IMR-90 (cell line): Measurements from ENCODE around the gene RALGAPB. TPM values are rescaled to one million over a fixed set of nuclear protein-coding genes. Genes with fewer than 3 reads are reported as not detected.

Experiments used
- ATAC-seq: fragments of 200-7000 bp; cut with Tn5 transposase; 2 replicates; pipeline ENCODE4 v1.9.1; 2020; ENCODE audit warnings: low read depth, mild to moderate bottlenecking, moderate library complexity
- BruUV-seq: library from RNA; stranded (reverse); fragments of 400-500 nt; replicated peaks from 2 replicates; lab custom pipeline; 2021; lab: Mats Ljungman, UMichigan
- CTCF ChIA-PET: fragments of 300-600 bp; formaldehyde crosslinking; extraction: SDS; loops from one replicate; lab custom pipeline; 2021; ENCODE audit warnings: antibody characterized with exemption; lab: Yijun Ruan, JAX
- POLR2A ChIA-PET: fragments of 300-600 bp; sonication (Branson Sonifier 250); formaldehyde crosslinking; loops from one replicate; lab custom pipeline; 2022; ENCODE audit warnings: antibody characterized with exemption; ENCODE audit not compliant: unreplicated experiment; lab: Charles Lee
- DNase-seq: peaks from one replicate; pipeline ENCODE4 v3.0.0; 2013
- H2AFZ ChIP-seq: replicated peaks from 2 replicates; pipeline ENCODE3; 2013; ENCODE audit warnings: low read length, mild to moderate bottlenecking; ENCODE audit not compliant: poor library complexity
- H2AK5ac ChIP-seq: 2 replicates; pipeline ENCODE4 v1.6.1; 2013; ENCODE audit warnings: low read depth, low read length, inconsistent platforms
- H2AK9ac ChIP-seq: replicated peaks from 2 replicates; pipeline ENCODE3; 2013; ENCODE audit warnings: mild to moderate bottlenecking, low read depth, low read length, moderate library complexity; ENCODE audit not compliant: poor library complexity
- H2BK120ac ChIP-seq: 2 replicates; pipeline ENCODE4 v1.6.1; 2013; ENCODE audit warnings: low read depth, low read length, inconsistent platforms
- H2BK15ac ChIP-seq: 3 replicates; pipeline ENCODE4 v1.6.1; 2013; ENCODE audit warnings: low read depth, low read length, inconsistent platforms
- H2BK20ac ChIP-seq: 2 replicates; pipeline ENCODE4 v1.6.1; 2013; ENCODE audit warnings: low read depth, mild to moderate bottlenecking, inconsistent platforms, low read length, moderate library complexity
- H2BK5ac ChIP-seq: 2 replicates; pipeline ENCODE4 v1.6.1; 2013; ENCODE audit warnings: mild to moderate bottlenecking, low read depth, low read length, inconsistent platforms; ENCODE audit not compliant: poor library complexity, severe bottlenecking
- H3K14ac ChIP-seq: replicated peaks from 2 replicates; pipeline ENCODE4 v1.6.1; 2013; ENCODE audit warnings: low read depth, low read length, inconsistent platforms
- H3K18ac ChIP-seq: 2 replicates; pipeline ENCODE4 v1.6.1; 2013; ENCODE audit warnings: low read depth, low read length, control low read depth
- H3K23ac ChIP-seq: 2 replicates; pipeline ENCODE4 v1.6.1; 2013; ENCODE audit warnings: low read depth, low read length, inconsistent platforms
- H3K27ac ChIP-seq: 2 replicates; pipeline ENCODE4 v1.5.1; 2013; ENCODE audit warnings: mild to moderate bottlenecking, control low read depth, low read length; ENCODE audit not compliant: insufficient read depth
- H3K27me3 ChIP-seq: 2 replicates; pipeline ENCODE4 v1.6.1; 2013; ENCODE audit warnings: low read length; ENCODE audit not compliant: control insufficient read depth, insufficient read depth
- H3K36me3 ChIP-seq: 2 replicates; pipeline ENCODE4 v1.6.1; 2013; ENCODE audit warnings: low read length, mixed read lengths; ENCODE audit not compliant: control insufficient read depth, insufficient read depth
- H3K4ac ChIP-seq: 2 replicates; pipeline ENCODE4 v1.6.1; 2013; ENCODE audit warnings: low read depth, low read length, inconsistent platforms
- H3K4me1 ChIP-seq: 2 replicates; pipeline ENCODE4 v1.6.1; 2013; ENCODE audit warnings: low read length, mixed read lengths; ENCODE audit not compliant: control insufficient read depth, insufficient read depth
- H3K4me2 ChIP-seq: 2 replicates; pipeline ENCODE4 v1.6.1; 2013; ENCODE audit warnings: low read depth, mild to moderate bottlenecking, control low read depth, low read length, moderate library complexity
- H3K4me3 ChIP-seq: 2 replicates; pipeline ENCODE4 v1.5.1; 2013; ENCODE audit warnings: low read depth, mild to moderate bottlenecking, control low read depth, low read length, moderate library complexity; ENCODE audit not compliant: insufficient read depth
- H3K56ac ChIP-seq: 2 replicates; pipeline ENCODE4 v1.6.1; 2013; ENCODE audit warnings: low read length, inconsistent platforms; ENCODE audit not compliant: insufficient read depth; ENCODE audit errors: extremely low read depth
- H3K79me1 ChIP-seq, 2 experiments: 2 replicates each; pipeline ENCODE4 v1.6.1; 2013; ENCODE audit warnings: low read length in 2 of 2, inconsistent platforms in 1 of 2, low read depth in 1 of 2
- H3K9ac ChIP-seq: 2 replicates; pipeline ENCODE4 v1.6.1; 2013; ENCODE audit warnings: low read depth, low read length, control low read depth
- H3K9me1 ChIP-seq: 2 replicates; pipeline ENCODE4 v1.6.1; 2013; ENCODE audit warnings: low read length, inconsistent platforms; ENCODE audit not compliant: insufficient read depth
- H3K9me3 ChIP-seq: 2 replicates; pipeline ENCODE4 v1.6.1; 2013; ENCODE audit warnings: low read length; ENCODE audit not compliant: control insufficient read depth, insufficient read depth
- H4K20me1 ChIP-seq: 2 replicates; pipeline ENCODE4 v1.6.1; 2013; ENCODE audit warnings: low read length, inconsistent platforms; ENCODE audit not compliant: insufficient read depth
- H4K5ac ChIP-seq: 2 replicates; pipeline ENCODE4 v1.6.1; 2013; ENCODE audit warnings: mild to moderate bottlenecking, low read depth, low read length, control low read depth
- H4K8ac ChIP-seq, 2 experiments: 2 replicates each; pipeline ENCODE4 v1.6.1; 2013; ENCODE audit warnings: low read depth in 2 of 2, low read length in 2 of 2, control low read depth in 1 of 2, inconsistent platforms in 1 of 2
- H4K91ac ChIP-seq: 2 replicates; pipeline ENCODE4 v1.6.1; 2013; ENCODE audit warnings: low read depth, low read length, inconsistent platforms; ENCODE audit not compliant: insufficient read depth
- FOS ChIP-seq: fragments of 150-350 bp; IDR thresholded peaks from 2 replicates; pipeline ENCODE4 v1.6.1; 2016; ENCODE audit warnings: low read depth, low read length
- POLR2A ChIP-seq: IDR thresholded peaks from 2 replicates; pipeline ENCODE4 v1.6.1; 2012; ENCODE audit warnings: mild to moderate bottlenecking, low read depth, low read length
- SMC3 ChIP-seq: fragments of 150-350 bp; IDR thresholded peaks from 2 replicates; pipeline ENCODE4 v1.6.1; 2016; ENCODE audit warnings: low read depth, mild to moderate bottlenecking, antibody characterized with exemption, low read length, moderate library complexity
- WGBS, 2 experiments: methylation state at CpG; one replicate each; pipeline versions ENCODE4 v1.1.5 to v1.1.7; 2013; ENCODE audit warnings: missing lambda C conversion rate in 2 of 2; ENCODE audit not compliant: insufficient read length in 1 of 2; ENCODE audit errors: extremely low coverage in 2 of 2; 5-methylcytosine and 5-hydroxymethylcytosine counted together
- dilution Hi-C: fragments of 300-500 bp; cut with HindIII; formaldehyde crosslinking; loops from one replicate; pipeline ENCODE4 v1.14.3; 2018; ENCODE audit warnings: low sequenced_read_pairs; ENCODE audit not compliant: unreplicated experiment
- in situ Hi-C: fragments of 300-500 bp; cut with MboI; formaldehyde crosslinking; loops from 3 replicates; pipeline ENCODE4 v1.14.3; 2019; ENCODE audit warnings: low sequenced_read_pairs, inconsistent platforms, mixed read lengths
- intact Hi-C: fragments of 100-400 bp; cut with micrococcal nuclease; formaldehyde crosslinking; loops from 2 replicates; pipeline ENCODE4 v1.10.0; 2022
- polyA plus RNA-seq, 3 experiments: library from polyadenylated mRNA; depleted of rRNA; stranded (reverse); fragments of >200 nt; gene quantifications; 2 replicates each; pipeline ENCODE4 v1.2.3, GENCODE V29; 2012; ENCODE audit warnings: low replicate concordance in 1 of 3
- total RNA-seq: library from RNA; depleted of rRNA; stranded (reverse); fragments of >200 nt; gene quantifications from 2 replicates; pipeline ENCODE4 v1.2.3, GENCODE V29; 2012
- TF ChIP-seq, protein P1 (sequence below): fragments of 150-350 bp; IDR thresholded peaks from 2 replicates; pipeline ENCODE4 v1.6.1; 2016; ENCODE audit warnings: low read depth, mild to moderate bottlenecking, low read length, moderate library complexity, borderline replicate concordance

Gene RALGAPB
- total and polyA plus RNA-seq, 2 of the 4 experiments (the other 2 are of a cell fraction) = 12.7 to 30.3 TPM

- H2BK20ac ChIP-seq = no peak within 1 kb of the TSS
- no peaks in the 10 kb centered on the region for H3K79me1 ChIP-seq
- no peak within 1 kb of the TSS for H3K4me3 ChIP-seq
- no peak within 1 kb of the TSS for H2AK9ac ChIP-seq
- no peak within 1 kb of the TSS for H4K8ac ChIP-seq
- no peak within 1 kb of the TSS for H3K9ac ChIP-seq
- H3K27ac ChIP-seq = no peak within 1 kb of the TSS
- no peak within 1 kb of the TSS for H3K56ac ChIP-seq
- H3K27me3 ChIP-seq = peaks cover 22% of the 10 kb centered on the region
- H3K4ac ChIP-seq = no peak within 1 kb of the TSS
- H4K20me1 ChIP-seq = no peaks in the 10 kb centered on the region; the same call in 1 of the 2 replicates
- no peak within 1 kb of the TSS for H2BK15ac ChIP-seq
- H2BK120ac ChIP-seq = no peak within 1 kb of the TSS
- intact Hi-C loops = no loop called here
- no peak within 1 kb of the TSS for H2BK5ac ChIP-seq
- H3K4me2 ChIP-seq = no peak within 1 kb of the TSS
- dilution Hi-C loops = no loop called here
- H4K91ac ChIP-seq = no peak within 1 kb of the TSS
- H2AFZ ChIP-seq = no peak within 1 kb of the TSS
- H2AK5ac ChIP-seq = no peak within 1 kb of the TSS
- 100% methylated on average over 1 of the region's 5 CpGs; no CpG with 5 or more reads in 1 of the 2 experiments for WGBS, 2 experiments
- TF ChIP-seq SMC3 (no peak), POLR2A (no peak), FOS (no peak)
- TF ChIP-seq, protein P1, sequence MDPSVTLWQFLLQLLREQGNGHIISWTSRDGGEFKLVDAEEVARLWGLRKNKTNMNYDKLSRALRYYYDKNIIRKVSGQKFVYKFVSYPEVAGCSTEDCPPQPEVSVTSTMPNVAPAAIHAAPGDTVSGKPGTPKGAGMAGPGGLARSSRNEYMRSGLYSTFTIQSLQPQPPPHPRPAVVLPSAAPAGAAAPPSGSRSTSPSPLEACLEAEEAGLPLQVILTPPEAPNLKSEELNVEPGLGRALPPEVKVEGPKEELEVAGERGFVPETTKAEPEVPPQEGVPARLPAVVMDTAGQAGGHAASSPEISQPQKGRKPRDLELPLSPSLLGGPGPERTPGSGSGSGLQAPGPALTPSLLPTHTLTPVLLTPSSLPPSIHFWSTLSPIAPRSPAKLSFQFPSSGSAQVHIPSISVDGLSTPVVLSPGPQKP = no peak
- no peak within 1 kb of the TSS for H3K23ac ChIP-seq
- no peak within 1 kb of the TSS for H4K5ac ChIP-seq
- no TSS peak for BruUV-seq
- no peak within 1 kb of the TSS for H3K18ac ChIP-seq
- DNase-seq (no peak), ATAC-seq (no peak; the same call in 1 of the 2 replicates)
- H3K9me3 ChIP-seq = no peaks in the 10 kb centered on the region
- H3K14ac ChIP-seq = no peak within 1 kb of the TSS
- in situ Hi-C loops = no loop called here
- H3K9me1 ChIP-seq = no peaks in the 10 kb centered on the region
- peaks cover 2% of the 10 kb centered on the region for H3K36me3 ChIP-seq
- POLR2A ChIA-PET = no interaction called here
- no peaks in the 10 kb centered on the region for H3K4me1 ChIP-seq
- CTCF ChIA-PET = no interaction called here
Measured at GRCh38 chr20:38581013-38581412, 108.4 kb downstream of the RALGAPB start, which contains the start of gene ADIG. Gene ADIG, plus strand, starts transcription at chr20:38581197. Its CDS starts 54 bp downstream, at chr20:38581251.
